ENCODE data around the gene PJA2.

DNA sequence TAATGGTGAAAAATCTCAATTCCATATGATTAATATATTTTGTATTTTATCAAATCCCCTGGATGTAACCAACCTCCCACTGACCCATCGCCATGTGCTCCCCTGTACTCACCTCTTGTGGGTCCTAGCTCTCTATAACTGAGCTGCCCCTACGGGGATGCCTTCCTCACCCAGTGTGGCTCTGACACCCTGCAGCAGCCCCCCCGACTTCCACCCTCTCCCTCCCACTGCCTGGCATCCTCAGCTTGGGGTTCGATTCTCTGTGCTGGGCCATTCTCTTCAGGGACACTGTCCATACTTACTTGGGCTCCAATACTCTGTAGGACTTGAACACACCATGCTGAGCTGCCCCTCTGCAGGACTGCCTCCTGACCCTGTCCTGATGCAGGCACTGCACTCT, 87.1 kb downstream of the PJA2 start:
- TF ChIP-seq, protein P1, sequence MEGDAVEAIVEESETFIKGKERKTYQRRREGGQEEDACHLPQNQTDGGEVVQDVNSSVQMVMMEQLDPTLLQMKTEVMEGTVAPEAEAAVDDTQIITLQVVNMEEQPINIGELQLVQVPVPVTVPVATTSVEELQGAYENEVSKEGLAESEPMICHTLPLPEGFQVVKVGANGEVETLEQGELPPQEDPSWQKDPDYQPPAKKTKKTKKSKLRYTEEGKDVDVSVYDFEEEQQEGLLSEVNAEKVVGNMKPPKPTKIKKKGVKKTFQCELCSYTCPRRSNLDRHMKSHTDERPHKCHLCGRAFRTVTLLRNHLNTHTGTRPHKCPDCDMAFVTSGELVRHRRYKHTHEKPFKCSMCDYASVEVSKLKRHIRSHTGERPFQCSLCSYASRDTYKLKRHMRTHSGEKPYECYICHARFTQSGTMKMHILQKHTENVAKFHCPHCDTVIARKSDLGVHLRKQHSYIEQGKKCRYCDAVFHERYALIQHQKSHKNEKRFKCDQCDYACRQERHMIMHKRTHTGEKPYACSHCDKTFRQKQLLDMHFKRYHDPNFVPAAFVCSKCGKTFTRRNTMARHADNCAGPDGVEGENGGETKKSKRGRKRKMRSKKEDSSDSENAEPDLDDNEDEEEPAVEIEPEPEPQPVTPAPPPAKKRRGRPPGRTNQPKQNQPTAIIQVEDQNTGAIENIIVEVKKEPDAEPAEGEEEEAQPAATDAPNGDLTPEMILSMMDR (IDR thresholded peaks at IDR 0.05) = no peak
- no peak for TF ChIP-seq EZH2 (IDR thresholded peaks at IDR 0.05; ENCODE audit: borderline replicate concordance, insufficient read depth, low read depth, low read length, poor library complexity, severe bottlenecking)
